Measurements from ENCODE around the gene GRM7.

The GRM7 gene

GRCh38 chr3:7512048-7512447 is 651.1 kb downstream of the GRM7 start:
- no peak for DNase-seq

GRCh38 chr3:7518026-7518425 is 657.1 kb downstream of the GRM7 start:
- no peak for DNase-seq

GRCh38 chr3:7518456-7518855 is 657.5 kb downstream of the GRM7 start:
- no peak for DNase-seq

- DNase-seq: no peak
Observed at GRCh38 chr3:7520059-7520458, 659.1 kb downstream of the GRM7 start.

- no peak for DNase-seq
Observed at GRCh38 chr3:7520593-7520992, 659.7 kb downstream of the GRM7 start.

- DNase-seq: no peak
Observed at GRCh38 chr3:7536510-7536909, 675.6 kb downstream of the GRM7 start.

GRCh38 chr3:7536921-7537320 is 676.0 kb downstream of the GRM7 start:
- no peak for DNase-seq

GRCh38 chr3:7543294-7543880 is 682.5 kb downstream of the GRM7 start:
- DNase-seq: no peak

GRCh38 chr3:7545334-7545733 is 684.4 kb downstream of the GRM7 start:
- no peak for DNase-seq

- no peak for DNase-seq
Observed at GRCh38 chr3:7546253-7546652, 685.3 kb downstream of the GRM7 start.

- no peak for DNase-seq
Observed at GRCh38 chr3:7547826-7548225, 686.9 kb downstream of the GRM7 start.

GRCh38 chr3:7562892-7563291 is 702.0 kb downstream of the GRM7 start:
- no peak for DNase-seq

GRCh38 chr3:7565574-7565973 is 704.7 kb downstream of the GRM7 start:
- no peak for DNase-seq

- no peak for DNase-seq
Observed at GRCh38 chr3:7567160-7567559, 706.2 kb downstream of the GRM7 start.

- no peak for DNase-seq
Observed at GRCh38 chr3:7568526-7569184, 707.7 kb downstream of the GRM7 start.

GRCh38 chr3:7573330-7573729 is 712.4 kb downstream of the GRM7 start:
- DNase-seq: no peak

- no peak for DNase-seq
Observed at GRCh38 chr3:7574435-7574834, 713.5 kb downstream of the GRM7 start.

- DNase-seq: no peak
Observed at GRCh38 chr3:7576071-7576470, 715.2 kb downstream of the GRM7 start.

- DNase-seq: no peak
Observed at GRCh38 chr3:7576506-7576905, 715.6 kb downstream of the GRM7 start.

GRCh38 chr3:7577513-7577912 is 716.6 kb downstream of the GRM7 start:
- DNase-seq: no peak

GRCh38 chr3:7581831-7582230 is 720.9 kb downstream of the GRM7 start:
- DNase-seq: no peak

- no peak for DNase-seq
Observed at GRCh38 chr3:7585052-7585451, 724.1 kb downstream of the GRM7 start.

- no peak for DNase-seq
Observed at GRCh38 chr3:7588236-7588635, 727.3 kb downstream of the GRM7 start.

- no peak for DNase-seq
Observed at GRCh38 chr3:7589526-7589925, 728.6 kb downstream of the GRM7 start.

- DNase-seq: no peak
Observed at GRCh38 chr3:7602297-7602696, 741.4 kb downstream of the GRM7 start.

Measured in T-helper 2 cell (primary cell).